ENCODE data around the gene PRKCB.

DNA sequence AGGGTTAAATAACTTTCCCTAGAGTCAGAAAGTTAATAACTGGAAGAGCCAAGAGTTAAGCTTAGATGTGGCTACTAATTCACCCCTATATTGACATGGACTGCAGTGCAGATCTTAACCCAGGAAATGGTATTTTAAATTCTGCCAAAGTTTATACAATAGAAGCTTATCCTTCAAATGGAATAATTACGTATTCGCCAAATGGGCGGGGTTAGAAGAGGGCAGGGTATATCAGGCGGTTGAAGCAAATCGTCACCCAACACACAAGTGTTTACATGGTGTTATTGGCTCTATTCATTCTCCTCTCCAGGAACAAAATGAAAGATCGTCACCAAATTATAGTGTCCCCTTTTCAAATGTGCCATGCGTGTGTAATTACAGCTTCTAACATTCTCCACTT is 182.7 kb downstream of the PRKCB start:
- TF ChIP-seq, protein P1, sequence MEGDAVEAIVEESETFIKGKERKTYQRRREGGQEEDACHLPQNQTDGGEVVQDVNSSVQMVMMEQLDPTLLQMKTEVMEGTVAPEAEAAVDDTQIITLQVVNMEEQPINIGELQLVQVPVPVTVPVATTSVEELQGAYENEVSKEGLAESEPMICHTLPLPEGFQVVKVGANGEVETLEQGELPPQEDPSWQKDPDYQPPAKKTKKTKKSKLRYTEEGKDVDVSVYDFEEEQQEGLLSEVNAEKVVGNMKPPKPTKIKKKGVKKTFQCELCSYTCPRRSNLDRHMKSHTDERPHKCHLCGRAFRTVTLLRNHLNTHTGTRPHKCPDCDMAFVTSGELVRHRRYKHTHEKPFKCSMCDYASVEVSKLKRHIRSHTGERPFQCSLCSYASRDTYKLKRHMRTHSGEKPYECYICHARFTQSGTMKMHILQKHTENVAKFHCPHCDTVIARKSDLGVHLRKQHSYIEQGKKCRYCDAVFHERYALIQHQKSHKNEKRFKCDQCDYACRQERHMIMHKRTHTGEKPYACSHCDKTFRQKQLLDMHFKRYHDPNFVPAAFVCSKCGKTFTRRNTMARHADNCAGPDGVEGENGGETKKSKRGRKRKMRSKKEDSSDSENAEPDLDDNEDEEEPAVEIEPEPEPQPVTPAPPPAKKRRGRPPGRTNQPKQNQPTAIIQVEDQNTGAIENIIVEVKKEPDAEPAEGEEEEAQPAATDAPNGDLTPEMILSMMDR (IDR thresholded peaks at IDR 0.05) = no peak
- no peak for TF ChIP-seq POLR2A (IDR thresholded peaks at IDR 0.05)
- no peak for TF ChIP-seq POLR2AphosphoS5 (IDR thresholded peaks at IDR 0.05)
